Activated T-cell treated with anti-CD3 and anti-CD28 coated beads, Interleukin-2, amount 50 U/mL, for 72 hours (primary cell): ENCODE results near the gene CENPN. TPM values are rescaled to one million over a fixed set of nuclear protein-coding genes. Genes with fewer than 3 reads are reported as not detected.
A peak's percentile ranks its signal among the peaks of the same experiment; 100 is the strongest.

Experiments used
- ATAC-seq, 2 donors: fragments of 150-1000 bp; cut with Tn5 transposase; replicated peaks in 1 of 2; 2 replicates each; pipeline ENCODE4 v1.10.0; 2021; ENCODE audit warnings: moderate library complexity in 2 of 2, mild to moderate bottlenecking in 1 of 2
- DNase-seq, 2 donors: peaks; one replicate each; pipeline ENCODE4 v3.0.0; 2021 to 2022; ENCODE audit warnings: mixed read lengths in 1 of 2
- H3K27ac Mint-ChIP-seq: one replicate; pipeline ENCODE4 v1.8.0; 2022; ENCODE audit warnings: mild to moderate bottlenecking, moderate library complexity, mixed read lengths
- H3K27me3 Mint-ChIP-seq: one replicate; pipeline ENCODE4 v1.8.0; 2022; ENCODE audit warnings: low read depth, mixed read lengths
- H3K36me3 Mint-ChIP-seq, 2 donors: one replicate each; pipeline ENCODE4 v1.8.0; 2022; ENCODE audit warnings: mixed read lengths in 2 of 2, mild to moderate bottlenecking in 1 of 2; ENCODE audit not compliant: insufficient read depth in 2 of 2
- H3K4me1 Mint-ChIP-seq: one replicate; pipeline ENCODE4 v1.8.0; 2022; ENCODE audit warnings: low read depth, mixed read lengths
- H3K4me3 Mint-ChIP-seq, 2 donors: one replicate each; pipeline ENCODE4 v1.8.0; 2022; ENCODE audit warnings: mild to moderate bottlenecking in 2 of 2, mixed read lengths in 2 of 2, moderate library complexity in 2 of 2
- H3K9me3 Mint-ChIP-seq, 2 donors: one replicate each; pipeline ENCODE4 v1.8.0; 2022; ENCODE audit warnings: mixed read lengths in 2 of 2
- total RNA-seq, 2 donors: library from RNA; stranded (reverse); gene quantifications; one replicate each; pipeline ENCODE4 v1.2.3, GENCODE V29; 2022

CENPN gene
- total RNA-seq, 2 donors from 2014 or later = 62.0 to 64.1 TPM

DNA sequence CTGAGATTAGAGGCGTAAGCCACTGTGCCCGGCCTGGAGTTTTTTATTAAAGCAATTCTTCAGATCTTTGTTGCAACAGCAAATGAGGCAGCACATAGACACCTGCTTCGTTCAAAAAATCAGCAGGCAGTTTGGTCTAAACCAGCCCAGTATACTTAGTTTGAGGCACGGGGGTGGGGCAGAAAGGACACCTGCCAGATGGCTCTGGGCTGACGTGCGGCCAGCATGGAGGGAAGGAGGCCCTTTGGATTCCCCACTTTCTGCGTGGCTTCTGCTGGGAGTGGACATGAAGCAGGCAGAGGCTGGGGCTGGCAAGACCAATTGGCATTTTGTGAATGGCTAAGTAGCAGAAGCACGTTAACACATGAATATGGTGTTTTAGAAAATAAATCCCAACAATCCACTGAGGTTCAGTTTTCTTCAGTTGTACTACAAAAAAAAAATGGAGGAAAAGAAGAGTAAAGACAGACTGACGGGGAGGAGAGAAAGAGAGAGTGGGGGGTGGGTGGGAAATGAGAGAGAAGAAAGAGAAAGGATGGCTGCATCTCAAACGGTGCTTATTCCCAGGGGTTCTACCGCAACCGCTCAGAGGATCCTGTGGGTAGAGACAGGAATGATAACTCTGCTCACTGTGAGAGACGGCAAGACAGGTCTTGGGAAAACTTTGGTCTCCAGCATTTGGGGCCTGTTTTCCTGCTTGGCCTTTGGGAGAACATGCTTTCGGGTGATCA, 53.7 kb downstream of the CENPN start:
- no peak for DNase-seq
- Mint-ChIP-seq H3K4me3 (no peak overlapping the region), H3K27ac (no peak overlapping the region), H3K27me3 (no peaks in the 10 kb centered on the region), H3K4me1 (no peaks in the 10 kb centered on the region), H3K9me3 (no peaks in the 10 kb centered on the region), H3K36me3 (no peaks in the 10 kb centered on the region)
- ATAC-seq = no peak

DNA sequence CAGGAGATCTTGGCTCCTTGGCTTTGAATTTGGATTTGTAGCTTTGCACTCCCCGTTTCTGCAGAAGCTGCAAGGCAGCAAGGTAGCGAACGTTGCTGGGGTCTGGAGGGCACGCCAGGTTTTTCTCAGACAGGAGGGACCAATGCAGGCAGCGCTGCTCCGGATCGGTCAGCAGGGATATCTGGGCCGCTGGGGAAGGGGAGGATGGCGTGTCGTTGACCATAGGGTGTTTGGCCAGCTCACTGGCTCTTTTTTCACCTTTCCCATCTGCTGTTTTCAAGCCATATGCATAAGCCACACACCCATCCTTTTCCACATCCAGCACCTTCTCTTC, 54.3 kb downstream of the CENPN start:
- no peaks in the 10 kb centered on the region for H3K27me3 Mint-ChIP-seq
- no peak overlapping the region for H3K4me3 Mint-ChIP-seq

GRCh38 chr16:81061871-81062608, 55.0 kb downstream of the CENPN start:
- no peak for ATAC-seq
- Mint-ChIP-seq H3K27ac (no peak overlapping the region), H3K27me3 (no peaks in the 10 kb centered on the region), H3K9me3 (no peaks in the 10 kb centered on the region), H3K36me3 (no peaks in the 10 kb centered on the region), H3K4me3 (no peak overlapping the region), H3K4me1 (no peaks in the 10 kb centered on the region)
- DNase-seq = no peak

More for the DNA sequence above, 54.3 kb downstream of the CENPN start:
- no peaks in the 10 kb centered on the region for H3K36me3 Mint-ChIP-seq
- H3K27ac Mint-ChIP-seq = no peak overlapping the region
- H3K4me1 Mint-ChIP-seq = no peaks in the 10 kb centered on the region
- DNase-seq (no peak), ATAC-seq (no peak)
- H3K9me3 Mint-ChIP-seq = no peaks in the 10 kb centered on the region

DNA sequence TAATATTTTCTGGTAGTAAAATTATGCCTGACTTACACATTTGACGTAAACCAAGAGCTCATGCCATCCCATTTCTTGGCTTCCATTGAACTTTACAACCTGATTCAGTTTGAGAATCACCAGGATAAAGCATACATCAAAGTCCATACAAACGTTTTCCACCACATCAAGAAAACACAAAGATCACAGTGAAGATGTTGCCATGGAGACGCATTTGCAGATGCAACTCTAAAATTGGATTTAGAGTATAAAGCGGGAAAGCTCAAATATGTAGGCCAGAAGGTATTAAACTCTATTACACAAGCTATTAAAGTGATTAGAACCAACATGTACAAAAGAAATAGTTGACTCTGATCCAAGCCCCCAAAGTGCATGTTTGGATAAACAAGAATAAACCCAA, 59.7 kb downstream of the CENPN start:
- H3K27me3 Mint-ChIP-seq = no peaks in the 10 kb centered on the region
- no peak overlapping the region for H3K4me3 Mint-ChIP-seq
- DNase-seq (no peak), ATAC-seq (no peak)
- H3K4me1 Mint-ChIP-seq = no peaks in the 10 kb centered on the region
- no peaks in the 10 kb centered on the region for H3K9me3 Mint-ChIP-seq
- no peak overlapping the region for H3K27ac Mint-ChIP-seq
- H3K36me3 Mint-ChIP-seq = no peaks in the 10 kb centered on the region

- no peak for DNase-seq
- no peaks in the 10 kb centered on the region for H3K4me1 Mint-ChIP-seq
- ATAC-seq = no peak
- no peaks in the 10 kb centered on the region for H3K36me3 Mint-ChIP-seq
- H3K4me3 Mint-ChIP-seq = no peak overlapping the region
- no peaks in the 10 kb centered on the region for H3K9me3 Mint-ChIP-seq
- no peaks in the 10 kb centered on the region for H3K27me3 Mint-ChIP-seq
- H3K27ac Mint-ChIP-seq = no peak overlapping the region
Measured at GRCh38 chr16:81067166-81067565, 60.2 kb downstream of the CENPN start.

DNA sequence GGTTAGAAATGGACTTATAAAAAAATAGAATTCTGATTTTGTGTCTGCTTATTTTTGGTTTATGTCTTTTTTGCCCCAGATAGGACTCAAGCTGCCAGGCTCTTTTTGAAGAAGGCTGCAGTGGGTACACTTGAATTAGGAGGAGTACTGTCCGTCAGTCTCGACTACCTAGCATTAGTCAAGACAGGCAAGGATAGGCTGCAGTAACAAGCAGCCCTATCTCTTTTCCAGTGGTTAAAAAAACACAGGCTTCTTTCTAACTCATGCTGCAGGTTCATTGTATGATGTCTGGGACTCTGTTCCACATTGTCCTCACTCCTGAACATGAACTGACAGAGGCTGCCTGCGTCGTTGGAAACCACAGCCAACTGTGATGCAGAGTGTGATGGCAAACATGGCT, 62.0 kb downstream of the CENPN start:
- Mint-ChIP-seq H3K9me3 (no peaks in the 10 kb centered on the region), H3K4me3 (no peak overlapping the region), H3K36me3 (no peaks in the 10 kb centered on the region), H3K4me1 (no peaks in the 10 kb centered on the region), H3K27ac (no peak overlapping the region), H3K27me3 (no peaks in the 10 kb centered on the region)
- ATAC-seq = no peak
- DNase-seq = no peak

DNA sequence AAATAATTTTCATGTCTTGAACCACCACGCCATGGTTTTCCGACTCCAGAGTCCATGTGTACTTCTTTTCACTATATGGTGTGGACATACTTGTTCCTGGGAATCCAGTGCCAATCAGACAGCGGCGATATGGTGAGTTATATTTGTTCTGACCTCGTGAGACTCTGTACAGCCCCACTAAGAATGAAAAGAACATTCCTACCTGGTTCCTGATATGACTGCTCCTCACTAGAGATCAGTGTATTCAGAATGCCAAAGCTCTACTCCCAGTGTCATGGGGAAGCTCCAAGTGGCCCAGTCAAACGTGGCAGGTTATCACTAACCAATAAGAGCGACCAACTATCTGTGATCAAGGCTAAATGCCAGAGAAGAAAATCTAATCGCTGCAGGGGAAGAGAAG, 64.0 kb downstream of the CENPN start:
- no peak for ATAC-seq
- Mint-ChIP-seq H3K4me1 (no peaks in the 10 kb centered on the region), H3K36me3 (no peaks in the 10 kb centered on the region), H3K9me3 (no peaks in the 10 kb centered on the region), H3K27me3 (no peaks in the 10 kb centered on the region), H3K4me3 (no peak overlapping the region), H3K27ac (no peak overlapping the region)
- no peak for DNase-seq

DNA sequence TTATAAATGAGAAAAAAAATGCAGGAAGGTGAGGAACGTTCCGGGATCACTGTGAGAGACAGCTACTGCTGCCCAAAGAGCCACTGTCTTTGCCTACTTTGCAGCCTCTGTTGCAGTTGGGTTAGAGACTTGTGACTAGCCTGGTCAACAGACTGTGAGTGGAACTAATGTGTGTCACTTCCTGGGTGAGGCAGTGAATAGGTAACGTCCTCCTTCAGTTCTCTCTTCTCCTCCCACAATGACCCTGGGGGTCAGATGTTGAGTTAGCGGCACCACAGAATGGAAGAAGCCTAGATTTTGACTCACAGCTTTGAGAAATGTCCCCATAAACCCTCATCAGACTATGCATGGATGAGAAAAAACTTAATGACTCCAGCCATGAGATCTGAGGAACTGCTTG, 64.8 kb downstream of the CENPN start:
- Mint-ChIP-seq H3K27me3 (no peaks in the 10 kb centered on the region), H3K4me1 (no peaks in the 10 kb centered on the region), H3K9me3 (no peaks in the 10 kb centered on the region), H3K36me3 (no peaks in the 10 kb centered on the region), H3K4me3 (no peak overlapping the region), H3K27ac (no peak overlapping the region)
- ATAC-seq (no peak), DNase-seq (no peak)

GRCh38 chr16:81073560-81074330, 66.7 kb downstream of the CENPN start:
- no peaks in the 10 kb centered on the region for H3K36me3 Mint-ChIP-seq
- no peak overlapping the region for H3K4me3 Mint-ChIP-seq
- no peak overlapping the region for H3K27ac Mint-ChIP-seq
- H3K27me3 Mint-ChIP-seq = no peaks in the 10 kb centered on the region
- H3K9me3 Mint-ChIP-seq = no peaks in the 10 kb centered on the region
- ATAC-seq (no peak), DNase-seq (no peak)
- H3K4me1 Mint-ChIP-seq = no peaks in the 10 kb centered on the region

DNA sequence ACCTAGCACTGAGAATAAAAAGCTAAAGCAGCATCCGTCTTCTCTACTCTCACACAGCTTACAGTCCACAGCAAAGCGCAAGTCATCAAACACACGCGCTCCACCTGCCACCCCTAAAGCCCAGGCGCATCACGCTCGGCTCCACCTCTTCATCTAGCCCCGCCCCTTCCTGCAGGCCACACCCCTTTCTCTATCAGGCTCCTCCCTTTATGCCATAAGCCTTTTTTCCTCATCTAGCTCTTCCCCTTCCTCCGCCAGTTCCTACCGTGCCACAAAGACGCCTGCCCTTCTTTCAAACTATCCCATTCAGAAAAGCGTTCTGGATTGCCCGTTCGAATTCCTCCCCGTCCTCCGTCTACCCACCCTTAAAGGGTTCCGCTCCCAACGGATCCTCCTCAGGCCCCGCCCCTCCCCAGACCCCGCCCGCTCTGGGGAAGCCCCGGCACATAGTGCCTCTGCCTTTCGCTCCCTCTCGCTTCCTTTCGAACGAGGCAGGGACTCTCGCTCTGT, 69.6 kb downstream of the CENPN start:
- no peaks in the 10 kb centered on the region for H3K9me3 Mint-ChIP-seq
- no peak overlapping the region for H3K4me3 Mint-ChIP-seq
- H3K27me3 Mint-ChIP-seq = no peaks in the 10 kb centered on the region
- H3K27ac Mint-ChIP-seq = no peak overlapping the region
- DNase-seq (peak; percentile 92 to 93), ATAC-seq (peak; percentile 81)
- no peaks in the 10 kb centered on the region for H3K4me1 Mint-ChIP-seq
- peaks cover 0 to 1% of the 10 kb centered on the region in 2 donors for H3K36me3 Mint-ChIP-seq

DNA sequence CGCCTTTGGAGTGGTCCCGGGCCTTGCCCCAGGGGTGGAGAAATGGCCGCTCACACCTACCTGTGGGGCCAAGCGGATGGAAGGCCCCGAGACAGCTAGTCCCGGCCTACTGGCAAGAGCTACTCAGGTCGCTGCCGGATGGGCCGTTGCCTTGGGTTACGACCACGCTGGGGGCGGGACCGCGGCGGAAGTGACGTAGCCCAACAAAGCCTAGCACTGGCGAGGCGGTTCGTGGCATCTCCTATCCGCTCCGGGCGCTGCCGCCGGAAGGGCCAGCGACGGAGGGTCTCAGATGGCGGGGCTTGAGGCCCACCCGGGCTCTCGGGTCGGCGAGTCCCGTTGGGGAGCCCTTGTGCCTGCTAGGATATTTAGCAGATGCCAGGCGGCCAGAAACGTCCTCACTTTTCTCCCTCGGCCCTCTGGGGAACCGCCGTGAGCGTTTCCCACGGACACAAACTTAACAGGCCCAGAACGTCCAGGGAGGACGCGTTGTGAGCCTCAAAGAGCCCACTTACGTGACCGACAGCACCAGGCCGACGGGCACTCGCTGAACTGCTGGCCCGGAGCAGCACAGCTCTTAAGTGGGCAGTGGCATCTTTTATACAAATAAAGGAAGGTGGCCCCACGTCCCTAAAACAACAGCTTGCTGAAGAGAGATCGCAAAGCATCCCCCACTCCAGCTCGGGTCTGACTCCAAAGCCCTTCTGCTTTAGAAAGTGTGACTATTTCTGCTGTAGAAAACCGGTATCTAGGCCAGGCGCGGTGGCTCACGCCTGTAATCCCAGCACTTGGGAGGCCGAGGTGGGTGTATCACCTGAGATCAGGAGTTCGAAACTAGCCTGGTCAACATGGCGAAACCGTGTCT, 70.3 kb downstream of the CENPN start, which contains the start of gene C16orf46:
Gene C16orf46, minus strand, starts transcription at position 163 of the 865 bp plus-strand sequence. CDS start 13,283 bp downstream, outside the sequence.
- ATAC-seq (peak; percentile 92 to 93), DNase-seq (peak; percentile 98 to 99)
- H3K4me1 Mint-ChIP-seq = no peaks in the 10 kb centered on the region
- H3K4me3 Mint-ChIP-seq = peak within 1 kb of the TSS in 1 of 2 donors; percentile 44
- H3K27ac Mint-ChIP-seq = no peak within 1 kb of the TSS
- no peaks in the 10 kb centered on the region for H3K9me3 Mint-ChIP-seq
- H3K27me3 Mint-ChIP-seq = no peaks in the 10 kb centered on the region
- peaks cover 0 to 1% of the 10 kb centered on the region in 2 donors for H3K36me3 Mint-ChIP-seq

DNA sequence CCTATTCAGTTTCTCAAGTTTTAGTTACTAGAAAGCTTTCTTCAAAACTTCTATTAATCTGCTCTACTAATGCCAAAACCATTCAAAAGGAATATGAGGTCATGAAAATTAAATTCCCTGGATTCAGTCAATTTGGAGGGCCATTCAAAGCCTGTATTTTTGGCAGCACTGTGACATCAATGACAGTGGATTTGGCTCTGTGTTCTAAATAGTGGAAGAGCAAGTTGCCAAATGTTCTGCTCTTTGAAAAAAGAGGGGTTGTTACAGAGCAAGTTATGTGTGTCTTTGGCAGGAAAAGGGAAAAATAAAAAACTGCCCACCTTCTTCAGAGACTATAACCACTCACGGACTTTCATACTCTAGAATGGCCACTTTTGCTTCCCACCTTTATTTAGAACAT, 73.2 kb downstream of the CENPN start:
- H3K27ac Mint-ChIP-seq = no peak overlapping the region

More for the DNA sequence above, 73.2 kb downstream of the CENPN start:
- Mint-ChIP-seq H3K36me3 (peaks cover 0 to 1% of the 10 kb centered on the region in 2 donors), H3K27me3 (no peaks in the 10 kb centered on the region), H3K4me1 (no peaks in the 10 kb centered on the region), H3K4me3 (no peak overlapping the region), H3K9me3 (no peaks in the 10 kb centered on the region)
- no peak for ATAC-seq
- no peak for DNase-seq
